CD4-positive, alpha-beta memory T cell (primary cell): Measurements from ENCODE around the gene NAGA. TPM values are rescaled to one million over a fixed set of nuclear protein-coding genes. Genes with fewer than 3 reads are reported as not detected.
"Not testable (repeated sequence)": the region's sequence is repeated elsewhere in the genome, so short reads cannot be mapped to it uniquely, and the experiment has no call there.

Experiments used
- CTCF ChIA-PET: fragments of 350-600 bp; sonication (Branson Sonifier 250); formaldehyde crosslinking; loops from one replicate; lab custom pipeline; 2021; ENCODE audit warnings: inconsistent platforms; ENCODE audit not compliant: partially characterized antibody; lab: Charles Lee
- POLR2A ChIA-PET: fragments of 350-600 bp; sonication (Branson Sonifier 250); formaldehyde crosslinking; loops from one replicate; lab custom pipeline; 2021; ENCODE audit not compliant: partially characterized antibody; lab: Charles Lee
- DNase-seq, 5 donors: peaks; one replicate each; pipeline versions ENCODE4 v3.0.0 to v3.0.0-alpha.2; 2020 to 2022; ENCODE audit warnings: mixed read lengths in 1 of 5
- H3K27ac ChIP-seq: one replicate; pipeline ENCODE4 v1.7.0; 2013; ENCODE audit warnings: low read depth, low read length
- H3K27me3 ChIP-seq: 2 replicates; pipeline ENCODE4 v1.7.0; 2013; ENCODE audit warnings: mild to moderate bottlenecking, low read length, moderate library complexity; ENCODE audit not compliant: insufficient read depth
- H3K36me3 ChIP-seq: 2 replicates; pipeline ENCODE4 v1.7.0; 2013; ENCODE audit warnings: mild to moderate bottlenecking, low read length, moderate library complexity; ENCODE audit not compliant: insufficient read depth
- H3K4me1 ChIP-seq: 2 replicates; pipeline ENCODE4 v1.7.0; 2013; ENCODE audit warnings: mild to moderate bottlenecking, low read length, moderate library complexity; ENCODE audit not compliant: insufficient read depth
- H3K4me3 ChIP-seq, 2 donors: one replicate each; pipeline ENCODE4 v1.7.0; 2013; ENCODE audit warnings: low read length in 2 of 2, mild to moderate bottlenecking in 1 of 2
- H3K9me3 ChIP-seq, 2 donors: one replicate each; pipeline ENCODE4 v1.7.0; 2013; ENCODE audit warnings: low read length in 2 of 2, control low read depth in 1 of 2; ENCODE audit not compliant: control insufficient read depth in 1 of 2
- H3K27ac Mint-ChIP-seq, 7 donors: one replicate each; pipeline ENCODE4 v1.8.0; 2020 to 2021; ENCODE audit warnings: mixed read lengths in 7 of 7, mild to moderate bottlenecking in 6 of 7, inconsistent platforms in 3 of 7, moderate library complexity in 3 of 7
- H3K27me3 Mint-ChIP-seq, 2 donors: one replicate each; pipeline ENCODE4 v1.8.0; 2020 to 2021; ENCODE audit warnings: mixed read lengths in 2 of 2
- H3K36me3 Mint-ChIP-seq, 2 donors: one replicate each; pipeline ENCODE4 v1.8.0; 2020 to 2021; ENCODE audit warnings: mixed read lengths in 2 of 2, inconsistent platforms in 1 of 2, mild to moderate bottlenecking in 1 of 2
- H3K4me1 Mint-ChIP-seq, 4 donors: one replicate each; pipeline ENCODE4 v1.8.0; 2020 to 2021; ENCODE audit warnings: mixed read lengths in 4 of 4, mild to moderate bottlenecking in 1 of 4
- H3K4me3 Mint-ChIP-seq, 8 donors: one replicate each; pipeline ENCODE4 v1.8.0; 2020 to 2021; ENCODE audit warnings: mixed read lengths in 8 of 8, mild to moderate bottlenecking in 7 of 8, moderate library complexity in 6 of 8, inconsistent platforms in 3 of 8
- H3K9me3 Mint-ChIP-seq, 8 donors: one replicate each; pipeline ENCODE4 v1.8.0; 2020 to 2021; ENCODE audit warnings: mixed read lengths in 8 of 8, mild to moderate bottlenecking in 5 of 8, inconsistent platforms in 3 of 8, moderate library complexity in 1 of 8
- intact Hi-C: fragments of 100-400 bp; cut with micrococcal nuclease; formaldehyde crosslinking; loops from one replicate; pipeline ENCODE4 v1.15.1; 2023
- polyA plus RNA-seq, 2 donors: library from polyadenylated mRNA; unstranded; fragments of 300-500 nt; fragmentation: Illumina TruSeq; gene quantifications; one replicate each; pipeline ENCODE4 v1.2.3, GENCODE V29; 2021
- total RNA-seq, 2 experiments: library from RNA; stranded (reverse); gene quantifications; one replicate each; pipeline ENCODE4 v1.2.3, GENCODE V29; 2021

NAGA gene
- total RNA-seq, result 10 to 100 TPM; 13.9 to 14.5 TPM
- 10 to 100 TPM; 18.0 to 25.4 TPM for polyA plus RNA-seq

GRCh38 chr22:42070517-42071422, at the start of gene NAGA:
NAGA (minus strand) TSS chr22:42070812; CDS start chr22:42070297, 515 bp downstream.
- no peaks in the 10 kb centered on the region for H3K9me3 ChIP-seq
- Mint-ChIP-seq H3K4me3 (peak within 1 kb of the TSS; percentile 92 to 95 (median 92)), H3K27ac (peak within 1 kb of the TSS; percentile 93 to 97 (median 94)), H3K4me1 (peaks cover 20 to 59% (median 39%) of the 10 kb centered on the region in 4 donors), H3K9me3 (no peaks in the 10 kb centered on the region), H3K27me3 (no peaks in the 10 kb centered on the region), H3K36me3 (peaks cover 4 to 24% of the 10 kb centered on the region in 2 donors)
- CTCF ChIA-PET, result interaction anchor here (0.6 to 1.1 kb wide), 3 partner anchors 20 to 109 kb away, joined by 3 read pairs; partner anchors contain the start of gene NDUFA6
- H3K36me3 ChIP-seq, result peaks cover 5% of the 10 kb centered on the region
- H3K27me3 ChIP-seq, result no peaks in the 10 kb centered on the region
- H3K27ac ChIP-seq, result peak within 1 kb of the TSS; percentile 74
- intact Hi-C loops, result loop anchor here (1.0 to 10.0 kb wide), 5 partner anchors 9 to 544 kb away; partner anchors contain the start of genes POLDIP3, SEPTIN3, SMDT1 and SNU13
- peak within 1 kb of the TSS; percentile 37 to 51 for H3K4me3 ChIP-seq
- DNase-seq, result peak; percentile 89 to 95 (median 90)
- H3K4me1 ChIP-seq, result peaks cover 40% of the 10 kb centered on the region
- POLR2A ChIA-PET, result interaction anchor here (0.9 to 4.3 kb wide), 8 partner anchors 9 to 373 kb away, joined by 3 to 73 read pairs (median 5); partner anchors contain the start of genes NDUFA6, SMDT1 and WBP2NL

GRCh38 chr22:42116848-42117424, 46.3 kb upstream of the NAGA start:
- H3K4me3 Mint-ChIP-seq, result peak overlapping the region in 1 of 8 donors; percentile 15
- no peak for DNase-seq
- intact Hi-C loops, result no loop called here
- peak overlapping the region in 3 of 7 donors; percentile 17 to 83 (median 29) for H3K27ac Mint-ChIP-seq
- ChIA-PET POLR2A (interaction anchor here (0.8 to 1.8 kb wide), 2 partner anchors 26 to 37 kb away, joined by 3 to 5 read pairs; partner anchors contain the start of gene SMDT1), CTCF (interaction anchor here (0.6 to 3.0 kb wide), 3 partner anchors 26 to 338 kb away, joined by 3 to 23 read pairs (median 7); partner anchors contain the start of gene NDUFA6)
- H3K36me3 Mint-ChIP-seq, result peaks cover 10% of the 10 kb centered on the region in 2 donors
- H3K9me3 Mint-ChIP-seq, result peaks cover 0 to 34% (median 24%) of the 10 kb centered on the region in 8 donors
- Histone ChIP-seq H3K4me3 (no peak overlapping the region), H3K4me1 (peaks cover 30% of the 10 kb centered on the region), H3K27ac (no peak overlapping the region), H3K27me3 (no peaks in the 10 kb centered on the region), H3K36me3 (no peaks in the 10 kb centered on the region), H3K9me3 (peaks cover 0 to 18% of the 10 kb centered on the region in 2 donors)
- no peaks in the 10 kb centered on the region for H3K27me3 Mint-ChIP-seq
- H3K4me1 Mint-ChIP-seq, result peaks cover 21 to 42% (median 32%) of the 10 kb centered on the region in 4 donors

- H3K27me3 ChIP-seq, H3K4me3 Mint-ChIP-seq, H3K27me3 Mint-ChIP-seq, H3K36me3 Mint-ChIP-seq, POLR2A ChIA-PET, intact Hi-C loops, H3K4me3 ChIP-seq, H3K36me3 ChIP-seq, DNase-seq, CTCF ChIA-PET, H3K27ac ChIP-seq: not testable (repeated sequence)
- Histone ChIP-seq H3K9me3 (peaks cover 0 to 18% of the 10 kb centered on the region in 2 donors), H3K4me1 (peaks cover 17% of the 10 kb centered on the region)
- Mint-ChIP-seq H3K27ac (peak overlapping the region in 3 of 7 donors; percentile 5 to 90 (median 14)), H3K4me1 (peaks cover 13 to 28% (median 20%) of the 10 kb centered on the region in 4 donors), H3K9me3 (peaks cover 0 to 34% (median 24%) of the 10 kb centered on the region in 8 donors)
Measured at GRCh38 chr22:42115420-42115830, 44.8 kb upstream of the NAGA start.

GRCh38 chr22:42114721-42115120, 44.1 kb upstream of the NAGA start:
- CTCF ChIA-PET, result no interaction called here
- H3K36me3 Mint-ChIP-seq, result peaks cover 8 to 10% of the 10 kb centered on the region in 2 donors
- Histone ChIP-seq H3K4me1 (peaks cover 11% of the 10 kb centered on the region), H3K27ac (no peak overlapping the region), H3K36me3 (no peaks in the 10 kb centered on the region), H3K27me3 (no peaks in the 10 kb centered on the region), H3K4me3 (no peak overlapping the region), H3K9me3 (peaks cover 0 to 18% of the 10 kb centered on the region in 2 donors)
- no peak overlapping the region for H3K4me3 Mint-ChIP-seq
- POLR2A ChIA-PET, result no interaction called here
- intact Hi-C loops, result loop anchor here (5.0 kb wide), 1 partner anchor 147 kb away; the partner anchor contains the start of gene SEPTIN3
- H3K9me3 Mint-ChIP-seq, result peaks cover 0 to 34% (median 24%) of the 10 kb centered on the region in 8 donors
- peak overlapping the region in 1 of 7 donors; percentile 3 for H3K27ac Mint-ChIP-seq
- DNase-seq, result no peak
- H3K4me1 Mint-ChIP-seq, result peaks cover 7 to 21% (median 14%) of the 10 kb centered on the region in 4 donors
- no peaks in the 10 kb centered on the region for H3K27me3 Mint-ChIP-seq

GRCh38 chr22:42112793-42113192, 42.2 kb upstream of the NAGA start:
- H3K9me3 ChIP-seq, result peaks cover 0 to 18% of the 10 kb centered on the region in 2 donors
- H3K4me3 ChIP-seq, H3K27me3 ChIP-seq, DNase-seq, H3K4me3 Mint-ChIP-seq, H3K36me3 ChIP-seq, H3K27ac Mint-ChIP-seq, H3K27ac ChIP-seq, H3K4me1 ChIP-seq, H3K27me3 Mint-ChIP-seq: not testable (repeated sequence)
- peaks cover 0 to 34% (median 24%) of the 10 kb centered on the region in 8 donors for H3K9me3 Mint-ChIP-seq
- peaks cover 11 to 25% of the 10 kb centered on the region in 2 donors for H3K36me3 Mint-ChIP-seq
- intact Hi-C loops, result loop anchor here (5.0 kb wide), 1 partner anchor 145 kb away; the partner anchor contains the start of gene SEPTIN3
- peaks cover 0 to 16% (median 3%) of the 10 kb centered on the region in 4 donors for H3K4me1 Mint-ChIP-seq
- ChIA-PET POLR2A (interaction anchor here (0.6 to 2.0 kb wide), 4 partner anchors 22 to 331 kb away, joined by 3 to 9 read pairs (median 4); no protein-coding TSS in a partner anchor), CTCF (interaction anchor here (0.6 to 1.7 kb wide), 4 partner anchors 20 to 1365 kb away, joined by 3 to 8 read pairs (median 5); partner anchors contain the start of gene NDUFA6)

GRCh38 chr22:42111798-42112197, 41.2 kb upstream of the NAGA start:
- Mint-ChIP-seq H3K36me3 (peaks cover 11 to 32% of the 10 kb centered on the region in 2 donors), H3K9me3 (peaks cover 0 to 30% (median 24%) of the 10 kb centered on the region in 8 donors), H3K27me3 (no peaks in the 10 kb centered on the region), H3K4me1 (peaks cover 0 to 11% (median under 1%) of the 10 kb centered on the region in 4 donors), H3K27ac (no peak overlapping the region), H3K4me3 (no peak overlapping the region)
- no peak for DNase-seq
- Histone ChIP-seq H3K4me3 (no peak overlapping the region), H3K9me3 (peaks cover 0 to 18% of the 10 kb centered on the region in 2 donors), H3K27ac (no peak overlapping the region), H3K36me3 (no peaks in the 10 kb centered on the region), H3K27me3 (no peaks in the 10 kb centered on the region), H3K4me1 (no peaks in the 10 kb centered on the region)
- POLR2A ChIA-PET, result interaction anchor here (1.9 to 2.0 kb wide), 2 partner anchors 21 to 332 kb away, joined by 4 to 9 read pairs; no protein-coding TSS in a partner anchor
- intact Hi-C loops, result loop anchor here (5.0 kb wide), 1 partner anchor 144 kb away; the partner anchor contains the start of gene SEPTIN3
- CTCF ChIA-PET, result interaction anchor here (1.0 to 1.7 kb wide), 4 partner anchors 14 to 146 kb away, joined by 3 to 8 read pairs (median 5); no protein-coding TSS in a partner anchor
